BJ (cell line): ENCODE results near the gene RXFP2. TPM values are rescaled to one million over a fixed set of nuclear protein-coding genes. Genes with fewer than 3 reads are reported as not detected.

Experiments
- CTCF ChIA-PET: fragments of 350-600 bp; formaldehyde crosslinking; extraction: SDS; loops from one replicate; lab custom pipeline; 2021; ENCODE audit warnings: antibody characterized with exemption, inconsistent platforms; lab: Yijun Ruan, JAX
- POLR2A ChIA-PET: fragments of 300-600 bp; sonication (Branson Sonifier 250); formaldehyde crosslinking; extraction: SDS; loops from one replicate; lab custom pipeline; 2021; ENCODE audit warnings: antibody characterized with exemption; lab: Charles Lee
- DNase-seq: peaks from one replicate; pipeline ENCODE4 v3.0.0-alpha.2; 2011; ENCODE audit warnings: low read depth
- H3K27me3 ChIP-seq: 2 replicates; pipeline ENCODE4 v1.6.0; 2011; ENCODE audit warnings: low read length; ENCODE audit not compliant: control insufficient read depth, insufficient read depth
- H3K36me3 ChIP-seq: 2 replicates; pipeline ENCODE4 v1.5.1; 2011; ENCODE audit warnings: low read length; ENCODE audit not compliant: control insufficient read depth, insufficient read depth
- H3K4me3 ChIP-seq: 2 replicates; pipeline ENCODE4 v1.5.1; 2011; ENCODE audit warnings: low read depth, mild to moderate bottlenecking, control low read depth, low read length
- CTCF ChIP-seq: IDR thresholded peaks from 2 replicates; pipeline ENCODE4 v1.5.1; 2011; ENCODE audit warnings: low read depth, mild to moderate bottlenecking, control low read depth, inconsistent platforms, low read length, moderate library complexity; ENCODE audit not compliant: insufficient read depth
- polyA plus RNA-seq: library from polyadenylated mRNA; depleted of rRNA; stranded (reverse); fragments of >200 nt; gene quantifications from 2 replicates; pipeline ENCODE4 v1.2.3, GENCODE V29; 2011

RXFP2 gene
- polyA plus RNA-seq, 1 experiment, result not detected

- CTCF ChIA-PET, result interaction anchor here (1.5 kb wide), 1 partner anchor 9 kb away, joined by 3 read pairs; no protein-coding TSS in a partner anchor
- no peak for DNase-seq
- POLR2A ChIA-PET, result no interaction called here
- H3K27me3 ChIP-seq, result peaks cover 2% of the 10 kb centered on the region; the same call in 1 of the 2 replicates
- TF ChIP-seq CTCF, result no peak
- H3K4me3 ChIP-seq, result no peak overlapping the region
- no peaks in the 10 kb centered on the region for H3K36me3 ChIP-seq
Measured at GRCh38 chr13:31807090-31807541, 67.8 kb downstream of the RXFP2 start.

GRCh38 chr13:31814536-31814935 is 75.2 kb downstream of the RXFP2 start:
- TF ChIP-seq CTCF, result no peak
- H3K36me3 ChIP-seq, result no peaks in the 10 kb centered on the region
- CTCF ChIA-PET, result no interaction called here
- no peak overlapping the region for H3K4me3 ChIP-seq
- POLR2A ChIA-PET, result no interaction called here
- 0 out of 2 replicates have a peak, but pooled peaks cover 2% of the 10 kb centered on the region for H3K27me3 ChIP-seq
- DNase-seq, result no peak

- 0 out of 2 replicates have a peak, but pooled peaks cover 2% of the 10 kb centered on the region for H3K27me3 ChIP-seq
- POLR2A ChIA-PET, result no interaction called here
Measured at GRCh38 chr13:31815361-31816144, 76.2 kb downstream of the RXFP2 start.

GRCh38 chr13:31818236-31818635 is 78.9 kb downstream of the RXFP2 start:
- Histone ChIP-seq H3K27me3 (0 out of 2 replicates have a peak, but pooled peaks cover 2% of the 10 kb centered on the region), H3K36me3 (no peaks in the 10 kb centered on the region), H3K4me3 (no peak overlapping the region)
- ChIA-PET CTCF (no interaction called here), POLR2A (no interaction called here)
- DNase-seq, result no peak
- no peak for TF ChIP-seq CTCF

More at GRCh38 chr13:31815361-31816144, 76.2 kb downstream of the RXFP2 start:
- TF ChIP-seq CTCF, result no peak
- CTCF ChIA-PET, result interaction anchor here (1.1 to 2.2 kb wide), 2 partner anchors 10 to 18 kb away, joined by 4 to 6 read pairs; no protein-coding TSS in a partner anchor
- DNase-seq, result no peak
- Histone ChIP-seq H3K36me3 (no peaks in the 10 kb centered on the region), H3K4me3 (no peak overlapping the region)

- ChIA-PET POLR2A (no interaction called here), CTCF (interaction anchor here (0.7 to 2.1 kb wide), 12 partner anchors 9 to 756 kb away, joined by 3 to 9 read pairs (median 4); no protein-coding TSS in a partner anchor)
- peak; percentile 33; the same call in 1 of the 2 replicates for TF ChIP-seq CTCF
- DNase-seq, result no peak
- Histone ChIP-seq H3K4me3 (no peak overlapping the region), H3K36me3 (no peaks in the 10 kb centered on the region), H3K27me3 (no peaks in the 10 kb centered on the region)
Measured at GRCh38 chr13:31824705-31825517, 85.6 kb downstream of the RXFP2 start.
